GM12891 (cell line): ENCODE data around the gene ARF6.
A peak's percentile ranks its signal among the peaks of the same experiment; 100 is the strongest.
"Not testable (repeated sequence)": the region's sequence is repeated elsewhere in the genome, so short reads cannot be mapped to it uniquely, and the experiment has no call there.

Experiments
- DNase-seq: peaks from one replicate; pipeline ENCODE4 v3.0.0; 2011; ENCODE audit warnings: low spot score; ENCODE audit not compliant: insufficient read length
- FAIRE-seq: peaks from 2 replicates; lab custom pipeline; 2011; peaks lifted over from hg19 to GRCh38; lab: Jason Lieb, UNC
- PAX5 ChIP-seq: IDR thresholded peaks from 2 replicates; pipeline ENCODE4 v1.6.1; 2011; ENCODE audit warnings: low read length, moderate library complexity, mild to moderate bottlenecking; ENCODE audit not compliant: insufficient read depth, severe bottlenecking
- POLR2A ChIP-seq: IDR thresholded peaks from 2 replicates; pipeline ENCODE4 v1.6.1; 2011; ENCODE audit warnings: low read depth, low read length, control low read depth
- POLR2AphosphoS5 ChIP-seq: IDR thresholded peaks from 2 replicates; pipeline ENCODE4 v1.6.1; 2011; ENCODE audit warnings: low read depth, low read length, control low read depth
- POU2F2 ChIP-seq: IDR thresholded peaks from 2 replicates; pipeline ENCODE4 v1.6.1; 2011; ENCODE audit warnings: low read depth, mild to moderate bottlenecking, control low read depth, low read length, moderate library complexity
- SPI1 ChIP-seq: IDR thresholded peaks from 2 replicates; pipeline ENCODE4 v1.6.1; 2011; ENCODE audit warnings: low read depth, low read length, control low read depth
- TAF1 ChIP-seq: IDR thresholded peaks from 2 replicates; pipeline ENCODE4 v1.6.1; 2011; ENCODE audit warnings: low read depth, low read length, control low read depth

Gene ARF6

DNA sequence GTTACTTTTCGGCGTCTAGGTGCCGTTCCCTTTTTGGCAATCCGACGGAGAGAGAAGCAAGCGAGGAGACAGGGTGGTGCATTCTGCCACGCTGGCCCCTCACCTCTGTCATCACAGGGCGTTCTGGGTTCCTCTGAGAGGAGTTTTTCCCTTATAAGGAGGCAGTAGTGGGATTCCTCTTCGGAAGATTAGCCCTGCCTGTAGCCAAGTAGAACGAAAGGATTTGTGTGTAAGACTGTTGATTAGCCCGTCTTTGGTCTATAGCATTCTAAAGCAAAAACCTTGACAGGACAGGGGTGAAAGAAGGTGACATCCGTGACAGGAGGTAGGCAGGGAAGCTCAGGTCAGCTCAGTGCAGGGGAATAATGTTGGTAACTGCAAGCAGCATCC lies 31.2 kb upstream of the ARF6 start:
- FAIRE-seq (peak; percentile 69), DNase-seq (no peak)
- TF ChIP-seq POLR2A, result peak; percentile 48; the same call in 1 of the 2 replicates
- TF ChIP-seq SPI1, result 0 out of 2 replicates have a peak, but pooled peaks have one; percentile 28
- no peak for TF ChIP-seq POU2F2
- no peak for TF ChIP-seq TAF1
- TF ChIP-seq POLR2AphosphoS5, result peak; percentile 53; the same call in 1 of the 2 replicates

- DNase-seq (no peak), FAIRE-seq (peak; percentile 55)
- TF ChIP-seq TAF1, result peak; percentile 82
- no peak; the same call in 1 of the 2 replicates for TF ChIP-seq POLR2A
- TF ChIP-seq PAX5, result peak; percentile 7
- TF ChIP-seq POLR2AphosphoS5, result no peak
- peak; percentile 80; the same call in 1 of the 2 replicates for TF ChIP-seq POU2F2
- no peak for TF ChIP-seq SPI1
Observed at GRCh38 chr14:49862089-49862673, 30.7 kb upstream of the ARF6 start.

DNA sequence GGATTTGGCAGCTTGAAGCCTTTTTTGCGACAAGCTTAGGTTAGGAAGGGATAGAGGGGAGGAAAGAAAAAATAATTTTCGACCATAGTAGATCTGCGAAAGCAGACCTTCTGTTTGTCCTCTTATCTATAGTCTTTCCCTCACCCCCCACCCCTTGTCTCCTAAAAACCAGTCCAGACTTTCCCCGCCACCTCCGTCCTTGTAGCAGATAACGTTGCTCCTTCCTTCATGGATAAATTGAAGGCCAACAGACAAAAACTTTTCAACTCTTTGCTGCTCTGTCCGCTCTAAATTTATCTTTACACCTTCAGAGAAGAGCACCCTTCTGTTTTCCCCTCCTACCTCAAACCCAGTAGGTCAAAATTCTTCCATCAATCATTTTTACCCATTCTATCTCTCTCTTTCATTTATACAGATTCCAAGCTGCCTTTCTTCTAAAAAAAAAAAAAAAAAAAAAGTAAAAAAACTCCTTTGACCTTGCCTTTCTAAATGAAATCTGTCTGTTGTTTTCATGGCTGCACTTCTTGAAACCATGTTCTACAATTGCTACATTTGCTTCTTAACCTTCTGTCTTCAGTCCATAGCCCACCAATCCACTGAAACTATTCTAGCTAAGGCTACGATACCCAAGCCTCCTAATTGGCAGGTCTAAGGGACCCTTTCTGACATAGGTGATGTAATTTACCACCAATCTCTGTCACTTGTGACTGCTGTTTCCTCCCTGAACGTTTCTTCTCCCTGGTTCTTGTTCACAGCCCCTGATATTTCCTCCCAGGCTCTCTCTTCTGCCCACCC lies 29.2 kb upstream of the ARF6 start:
- peak; percentile 58; the same call in 1 of the 2 replicates for TF ChIP-seq TAF1
- peak; percentile 19; the same call in 1 of the 2 replicates for TF ChIP-seq SPI1
- peak; percentile 34; the same call in 1 of the 2 replicates for TF ChIP-seq POLR2AphosphoS5
- no peak for TF ChIP-seq PAX5
- TF ChIP-seq POLR2A, result peak; percentile 65; the same call in 1 of the 2 replicates
- no peak for TF ChIP-seq POU2F2
- DNase-seq (no peak), FAIRE-seq (no peak)

DNA sequence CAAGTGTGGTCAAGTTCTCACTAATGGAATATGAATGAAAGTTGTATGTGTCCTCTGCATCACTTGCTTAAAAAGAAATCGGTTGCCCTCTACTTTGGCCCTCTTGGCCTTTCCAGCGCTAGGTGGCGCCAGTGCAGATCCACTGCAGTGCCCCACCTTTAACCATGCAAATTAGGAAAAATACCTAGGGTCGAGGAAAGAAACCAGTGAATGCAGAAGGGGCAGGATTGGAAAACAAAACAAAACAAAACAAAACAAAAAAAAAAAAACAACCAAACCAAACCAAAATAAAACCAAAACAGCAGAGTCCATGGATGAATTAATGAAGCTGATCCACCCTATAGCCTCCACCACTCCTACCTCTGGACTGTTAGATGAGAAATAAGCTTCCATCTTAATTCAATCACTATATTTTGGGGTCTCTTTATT lies 27.4 kb upstream of the ARF6 start:
- no peak for DNase-seq
- FAIRE-seq, result peak; percentile 68
- TF ChIP-seq POU2F2 (peak; percentile 35; the same call in 1 of the 2 replicates), PAX5 (no peak)

- peak; percentile 72 for DNase-seq
- TF ChIP-seq POLR2A, result peak; percentile 91
- peak; percentile 88 for TF ChIP-seq POLR2AphosphoS5
- TF ChIP-seq PAX5, result no peak
- TF ChIP-seq TAF1, result peak; percentile 87
- TF ChIP-seq POU2F2, result peak; percentile 57
- TF ChIP-seq SPI1, result no peak
- peak; percentile 100 for FAIRE-seq
Observed at GRCh38 chr14:49867831-49868719, 24.8 kb upstream of the ARF6 start.

DNA sequence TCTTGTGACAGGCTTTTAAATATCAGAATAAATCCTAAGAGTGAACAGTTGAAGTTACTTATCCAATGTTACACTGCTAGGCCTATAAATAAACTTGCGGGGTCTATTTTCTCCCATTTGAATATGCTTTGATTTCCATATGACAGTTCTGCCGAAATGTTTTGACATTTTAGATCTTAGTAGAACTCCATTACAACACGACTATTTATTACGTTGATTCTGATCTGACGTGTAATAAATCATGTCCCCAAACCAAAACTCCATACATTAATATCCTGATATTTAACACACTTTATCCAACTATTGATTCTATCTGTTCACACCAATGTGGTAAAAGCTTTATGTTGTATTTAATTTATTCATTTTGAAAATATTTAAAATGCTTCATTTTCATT lies 24.2 kb upstream of the ARF6 start:
- DNase-seq (no peak), FAIRE-seq (no peak)
- TF ChIP-seq POLR2AphosphoS5, result no peak
- TF ChIP-seq POU2F2, result no peak
- TF ChIP-seq PAX5, result no peak
- no peak for TF ChIP-seq SPI1
- no peak for TF ChIP-seq TAF1
- no peak for TF ChIP-seq POLR2A

- FAIRE-seq, result no peak
- no peak for DNase-seq
- TF ChIP-seq POU2F2, result no peak
- TF ChIP-seq TAF1, result no peak
- TF ChIP-seq PAX5, result no peak
- no peak for TF ChIP-seq POLR2A
- no peak for TF ChIP-seq POLR2AphosphoS5
- TF ChIP-seq SPI1, result no peak
Observed at GRCh38 chr14:49870908-49871307, 22.0 kb upstream of the ARF6 start.

DNA sequence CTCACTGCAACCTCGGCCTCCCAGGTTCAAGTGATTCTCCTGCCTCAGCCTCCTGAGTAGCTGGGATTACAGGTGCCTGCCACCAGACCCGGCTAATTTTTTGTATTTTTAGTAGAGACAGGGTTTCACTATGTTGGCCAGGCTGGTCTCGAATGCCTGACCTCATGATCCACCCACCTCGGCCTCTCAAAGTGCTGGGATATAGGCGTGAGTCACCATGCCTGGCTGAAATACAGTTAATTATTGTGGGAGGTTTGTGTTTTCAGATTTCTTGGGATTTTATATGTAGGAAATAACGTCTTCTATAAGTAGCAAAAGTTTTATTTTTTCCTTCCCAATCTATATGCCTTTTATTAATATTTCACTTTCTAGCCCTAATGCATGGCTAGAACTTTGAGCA lies 19.3 kb upstream of the ARF6 start:
- not testable (repeated sequence) for FAIRE-seq, DNase-seq

DNA sequence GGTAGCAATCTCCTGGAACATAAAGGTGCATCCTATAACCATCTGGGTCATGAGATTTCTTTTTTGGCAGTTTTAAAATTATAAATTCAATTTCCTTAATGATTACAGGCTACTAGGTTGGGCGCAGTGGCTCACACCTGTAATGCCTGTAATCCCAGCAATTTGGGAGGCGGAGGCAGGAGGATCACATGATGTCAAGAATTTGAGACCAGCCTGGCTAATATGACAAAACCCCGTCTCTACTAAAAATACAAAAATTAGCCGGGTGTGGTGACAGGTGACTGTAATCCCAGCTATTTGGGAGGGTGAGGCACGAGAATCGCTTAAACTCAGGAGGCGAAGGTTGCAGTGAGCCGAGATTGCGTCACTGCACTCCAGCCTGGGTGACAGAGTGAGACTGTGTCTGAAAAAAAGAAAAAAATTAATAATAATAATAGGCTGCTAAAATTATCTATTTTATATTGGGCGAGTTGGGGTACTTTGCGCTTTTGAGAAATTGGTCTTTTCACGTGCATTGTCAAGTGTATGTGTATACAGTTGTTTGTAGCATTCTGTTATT lies 17.2 kb upstream of the ARF6 start:
- DNase-seq (no peak), FAIRE-seq (no peak)
- TF ChIP-seq SPI1, result no peak
- TF ChIP-seq POLR2A, result no peak
- no peak for TF ChIP-seq POLR2AphosphoS5
- no peak for TF ChIP-seq TAF1
- TF ChIP-seq POU2F2, result no peak
- no peak for TF ChIP-seq PAX5
